Measurements from ENCODE around the gene CECR2.

CECR2 gene

DNA sequence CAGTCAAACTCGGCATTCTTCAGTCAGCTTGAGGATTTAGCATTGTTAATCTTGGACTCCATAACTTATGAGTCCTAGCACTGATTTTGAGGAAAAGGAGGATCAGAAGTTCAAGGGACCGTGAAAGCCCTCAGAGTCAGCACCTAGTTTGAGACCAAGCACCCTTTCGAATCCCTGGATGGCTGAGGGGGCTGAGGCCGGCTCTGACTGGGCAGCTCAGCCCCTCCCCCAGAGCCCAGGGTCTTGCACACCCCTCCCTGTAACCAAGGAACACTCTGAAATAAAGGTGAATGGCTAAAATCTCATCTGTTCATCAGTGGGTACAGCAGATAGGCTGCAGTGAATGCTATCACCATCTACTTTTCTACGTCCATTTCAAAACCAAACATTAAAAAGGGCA, 221.3 kb downstream of the CECR2 start:
- in situ Hi-C loops (cut with MboI; ENCODE audit: low sequenced_read_pairs), result no loop called here

DNA sequence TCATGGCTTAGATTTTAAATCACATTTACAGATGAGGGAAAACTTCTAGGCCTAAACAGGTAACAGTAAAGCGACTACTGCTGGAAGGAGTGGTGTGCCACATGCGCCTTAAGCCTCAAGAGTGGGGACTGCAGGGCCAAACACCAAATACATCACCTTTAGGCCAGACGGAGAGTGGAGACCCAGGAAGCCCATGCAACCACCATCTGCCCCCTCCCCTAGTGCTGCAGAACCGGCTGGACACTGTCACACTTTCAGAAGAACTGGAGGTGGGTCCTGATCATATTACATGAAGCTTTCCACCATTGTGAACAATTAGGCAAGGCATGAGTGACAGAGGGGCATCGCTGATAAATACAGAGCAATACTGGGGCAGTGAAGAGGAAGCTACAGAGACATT, 222.9 kb downstream of the CECR2 start:
- in situ Hi-C loops (cut with MboI; ENCODE audit: low sequenced_read_pairs), result no loop called here

DNA sequence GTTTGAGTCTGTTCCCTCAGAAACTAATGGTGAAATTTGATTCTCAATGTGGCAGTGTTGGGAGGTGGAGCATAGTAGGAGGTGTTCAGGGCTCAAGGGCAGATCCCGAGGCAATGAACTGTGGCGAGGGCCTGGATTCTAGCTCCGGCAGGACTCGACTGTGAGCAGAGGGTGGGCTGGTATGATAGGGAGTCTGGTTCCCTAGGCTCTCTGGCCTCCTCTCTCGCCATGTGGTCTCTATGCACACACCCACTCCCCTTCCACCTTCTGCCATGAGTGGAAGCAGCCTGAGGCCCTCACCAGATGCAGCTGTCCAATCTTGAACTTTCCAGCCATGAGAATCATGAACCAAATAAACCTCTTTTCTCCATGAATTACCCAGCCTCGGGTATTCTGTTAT, 227.0 kb downstream of the CECR2 start:
- in situ Hi-C loops (cut with MboI; ENCODE audit: low sequenced_read_pairs), result no loop called here

DNA sequence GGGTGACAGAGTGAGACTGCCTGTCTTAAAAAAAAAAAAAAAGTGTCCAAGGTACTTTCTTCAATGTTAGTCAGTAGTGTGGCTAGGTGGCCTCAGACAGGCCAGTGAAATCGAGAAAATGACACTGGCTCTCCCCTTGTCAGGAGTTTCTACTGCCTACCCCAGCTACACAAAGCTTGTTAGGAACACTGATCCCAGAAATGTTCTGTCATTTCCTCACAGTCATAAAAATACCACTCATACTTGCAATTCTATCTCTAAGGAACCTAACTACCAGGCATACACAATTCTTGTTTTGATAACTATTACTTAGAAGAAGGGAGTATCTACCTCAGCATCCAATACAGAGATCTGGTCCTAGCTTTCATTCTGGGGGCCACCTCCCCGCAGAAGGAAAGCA, 228.0 kb downstream of the CECR2 start:
- in situ Hi-C loops (cut with MboI; ENCODE audit: low sequenced_read_pairs), result no loop called here

DNA sequence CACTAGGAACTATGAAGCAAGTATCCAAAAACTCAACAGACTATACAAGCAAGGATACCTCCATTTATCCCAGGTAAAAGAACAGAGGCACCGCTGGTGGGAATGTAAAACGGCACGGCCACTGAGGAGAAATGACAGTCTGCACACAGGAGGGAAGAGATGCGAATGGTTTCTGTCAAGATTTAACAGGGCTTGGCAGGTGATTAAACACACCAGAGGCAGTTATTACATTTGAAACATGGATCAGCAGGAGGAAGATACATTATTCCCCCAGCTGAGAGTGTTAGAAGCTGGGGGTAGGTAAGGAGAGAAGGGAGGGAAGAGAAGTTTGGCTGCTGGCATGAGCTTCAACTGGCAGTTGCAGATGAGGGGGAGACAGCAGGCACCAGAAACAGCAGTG, 229.1 kb downstream of the CECR2 start:
- in situ Hi-C loops (cut with MboI; ENCODE audit: low sequenced_read_pairs), result no loop called here

DNA sequence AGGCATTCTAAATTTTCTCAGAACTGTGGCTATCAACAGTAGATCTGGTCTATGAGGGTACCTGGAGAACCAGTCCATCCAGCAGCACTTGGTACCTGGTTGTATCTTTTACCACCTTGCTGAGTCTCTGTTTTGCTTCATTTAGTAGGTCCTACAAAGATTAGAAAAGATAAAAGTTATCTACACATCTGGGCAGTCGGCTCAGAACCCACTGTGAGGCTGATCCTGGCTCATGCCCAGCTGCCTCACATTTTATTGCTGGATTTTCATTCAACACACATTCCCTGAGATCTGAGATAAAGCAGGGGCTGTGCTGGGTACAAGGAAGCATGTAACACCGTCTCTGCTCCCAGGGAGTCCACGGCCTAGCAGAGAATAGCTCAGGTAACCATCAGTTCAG, 231.8 kb downstream of the CECR2 start:
- in situ Hi-C loops (cut with MboI; ENCODE audit: low sequenced_read_pairs), result no loop called here

DNA sequence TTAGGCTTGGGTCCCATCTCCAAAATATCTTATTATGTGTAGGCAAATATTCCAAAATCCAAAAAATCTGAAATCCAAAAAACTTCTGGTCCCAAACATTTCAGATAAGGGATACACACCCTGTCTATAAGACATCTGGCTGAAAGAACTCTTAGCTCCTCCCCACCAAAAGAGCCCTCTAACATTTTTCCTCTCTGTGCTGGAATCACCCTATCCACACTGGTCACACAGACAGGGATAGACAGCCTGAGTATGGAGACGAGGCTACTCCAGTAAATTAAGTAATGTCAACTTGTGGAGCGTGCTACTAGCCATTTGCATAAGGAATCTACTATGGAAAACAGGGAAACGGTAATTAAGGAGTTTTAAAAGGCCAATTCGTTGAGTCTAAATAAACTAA, 234.4 kb downstream of the CECR2 start:
- in situ Hi-C loops (cut with MboI; ENCODE audit: low sequenced_read_pairs), result no loop called here

DNA sequence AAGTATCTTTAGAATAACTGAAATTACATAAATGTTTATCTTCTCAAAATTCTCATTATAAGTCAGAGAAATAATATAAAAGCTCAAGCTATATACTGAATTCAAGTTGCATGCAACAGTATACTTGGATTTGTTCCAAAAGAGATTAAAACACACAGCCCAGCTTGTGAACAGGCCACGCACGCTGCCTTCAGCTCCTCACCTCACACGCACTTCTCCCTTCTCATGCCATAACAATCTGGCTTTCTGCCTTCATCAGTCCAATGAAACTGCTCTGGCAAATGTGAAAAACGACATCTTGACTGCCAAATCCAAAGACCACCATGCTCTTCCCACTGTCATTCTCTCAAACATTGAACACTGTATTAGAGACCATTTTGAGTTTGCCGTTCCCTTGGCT, 237.2 kb downstream of the CECR2 start:
- in situ Hi-C loops (cut with MboI; ENCODE audit: low sequenced_read_pairs), result no loop called here
